Measurements from ENCODE around the gene CCNY.

Gene CCNY

DNA sequence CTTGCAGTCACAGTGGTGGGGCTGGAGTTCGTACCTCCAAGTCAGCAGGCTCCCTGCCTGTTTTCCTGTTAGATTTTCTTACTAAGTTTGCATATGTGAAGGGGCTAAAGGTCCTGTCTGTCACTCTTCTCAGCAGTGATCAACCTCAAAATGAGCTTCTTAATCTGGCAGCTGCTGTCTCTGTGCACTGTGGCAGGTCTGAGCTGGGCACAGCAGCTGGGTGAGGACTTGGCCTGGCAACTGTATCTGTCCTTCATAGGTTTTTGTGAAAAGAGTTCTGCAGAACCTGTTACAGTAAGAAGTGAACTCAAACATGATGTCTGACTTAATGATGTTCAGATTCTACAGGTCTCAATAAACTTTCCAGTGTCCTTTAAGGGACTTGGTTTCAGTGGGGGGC lies 237.5 kb downstream of the CCNY start:
- H3K4me3 ChIP-seq (ENCODE audit: low read depth, low read length), result no peak overlapping the region
- TF ChIP-seq, protein P1, sequence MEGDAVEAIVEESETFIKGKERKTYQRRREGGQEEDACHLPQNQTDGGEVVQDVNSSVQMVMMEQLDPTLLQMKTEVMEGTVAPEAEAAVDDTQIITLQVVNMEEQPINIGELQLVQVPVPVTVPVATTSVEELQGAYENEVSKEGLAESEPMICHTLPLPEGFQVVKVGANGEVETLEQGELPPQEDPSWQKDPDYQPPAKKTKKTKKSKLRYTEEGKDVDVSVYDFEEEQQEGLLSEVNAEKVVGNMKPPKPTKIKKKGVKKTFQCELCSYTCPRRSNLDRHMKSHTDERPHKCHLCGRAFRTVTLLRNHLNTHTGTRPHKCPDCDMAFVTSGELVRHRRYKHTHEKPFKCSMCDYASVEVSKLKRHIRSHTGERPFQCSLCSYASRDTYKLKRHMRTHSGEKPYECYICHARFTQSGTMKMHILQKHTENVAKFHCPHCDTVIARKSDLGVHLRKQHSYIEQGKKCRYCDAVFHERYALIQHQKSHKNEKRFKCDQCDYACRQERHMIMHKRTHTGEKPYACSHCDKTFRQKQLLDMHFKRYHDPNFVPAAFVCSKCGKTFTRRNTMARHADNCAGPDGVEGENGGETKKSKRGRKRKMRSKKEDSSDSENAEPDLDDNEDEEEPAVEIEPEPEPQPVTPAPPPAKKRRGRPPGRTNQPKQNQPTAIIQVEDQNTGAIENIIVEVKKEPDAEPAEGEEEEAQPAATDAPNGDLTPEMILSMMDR (IDR thresholded peaks at IDR 0.05; ENCODE audit: low read depth, low read length), result no peak
- no peaks in the 10 kb centered on the region for H3K9me3 ChIP-seq (ENCODE audit: severe bottlenecking)
- no peaks in the 10 kb centered on the region for H3K27me3 ChIP-seq (ENCODE audit: insufficient read depth, low read depth, severe bottlenecking)
- H3K36me3 ChIP-seq, result no peaks in the 10 kb centered on the region; the same call in 1 of the 2 replicates
- no peak for DNase-seq
- no peak overlapping the region for H3K27ac ChIP-seq

DNA sequence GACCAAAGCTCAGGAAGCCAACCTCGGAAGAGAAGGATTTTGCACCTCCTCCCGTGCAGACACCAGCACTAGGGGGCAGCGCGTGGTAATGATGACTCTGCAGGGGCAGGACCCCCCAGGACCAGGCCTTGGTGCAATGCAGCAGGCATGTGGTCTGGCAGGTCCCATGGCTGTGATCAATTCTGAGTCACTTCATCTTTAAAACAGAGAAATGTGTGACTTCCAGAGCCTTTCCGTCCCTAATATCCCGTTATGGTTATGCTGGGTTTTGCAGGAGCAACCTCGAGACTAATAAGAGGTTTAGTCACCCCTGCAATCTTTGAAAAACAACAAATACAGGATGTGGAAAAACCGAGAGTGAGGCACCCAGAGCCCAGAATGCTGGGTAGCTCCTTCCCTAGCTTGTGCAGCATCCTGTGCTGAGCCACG lies 238.6 kb downstream of the CCNY start:
- Histone ChIP-seq H3K36me3 (no peaks in the 10 kb centered on the region), H3K27ac (no peak overlapping the region), H3K9me3 (ENCODE audit: severe bottlenecking) (no peaks in the 10 kb centered on the region), H3K27me3 (ENCODE audit: insufficient read depth, low read depth, severe bottlenecking) (no peaks in the 10 kb centered on the region), H3K4me3 (ENCODE audit: low read depth, low read length) (no peak overlapping the region)
- no peak for DNase-seq
- TF ChIP-seq, protein P1 (IDR thresholded peaks at IDR 0.05; ENCODE audit: low read depth, low read length), result peak; percentile 40

DNA sequence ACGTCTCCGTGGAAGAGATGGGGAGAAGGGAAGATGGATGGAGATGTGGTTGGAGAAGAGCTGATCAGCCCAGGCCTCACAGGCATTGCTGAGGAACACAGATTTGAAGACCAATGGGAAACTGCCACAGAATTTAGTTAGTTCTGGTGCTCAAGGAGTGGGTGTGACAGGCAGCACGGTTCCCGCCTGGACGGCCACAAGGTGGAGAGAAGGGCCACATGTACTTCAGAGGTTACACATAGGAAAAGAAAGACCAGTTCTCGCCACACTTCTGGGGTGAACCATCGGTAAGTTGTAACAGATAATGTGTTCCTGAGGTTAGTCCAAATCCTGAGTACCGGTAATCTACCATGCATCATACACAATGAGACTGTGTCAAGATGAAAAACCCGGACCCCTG lies 239.3 kb downstream of the CCNY start:
- Histone ChIP-seq H3K4me3 (ENCODE audit: low read depth, low read length) (no peak overlapping the region), H3K9me3 (ENCODE audit: severe bottlenecking) (no peaks in the 10 kb centered on the region), H3K36me3 (no peaks in the 10 kb centered on the region), H3K27me3 (ENCODE audit: insufficient read depth, low read depth, severe bottlenecking) (no peaks in the 10 kb centered on the region), H3K27ac (no peak overlapping the region)
- TF ChIP-seq, protein P1 (IDR thresholded peaks at IDR 0.05; ENCODE audit: low read depth, low read length), result no peak
- DNase-seq, result no peak

DNA sequence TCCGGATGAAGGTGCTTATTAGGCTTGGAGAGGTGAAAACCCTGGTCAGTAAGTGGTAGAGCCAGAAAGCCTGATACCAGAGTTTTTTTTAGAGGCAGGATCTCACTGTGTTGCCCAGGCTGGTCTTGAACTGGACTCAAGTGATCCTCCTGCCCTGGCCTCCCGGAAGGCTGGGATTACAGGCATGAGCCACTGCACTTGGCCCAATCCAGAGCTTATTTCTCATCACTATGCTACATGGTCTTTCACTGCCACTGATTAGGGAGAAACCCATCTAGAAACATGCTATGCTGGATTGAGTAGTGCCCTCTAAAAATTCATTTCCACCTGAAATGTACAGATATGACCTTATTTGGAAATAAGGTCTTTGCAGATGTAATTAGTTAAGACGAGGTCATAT lies 240.4 kb downstream of the CCNY start:
- no peak overlapping the region for H3K27ac ChIP-seq
- no peak overlapping the region for H3K4me3 ChIP-seq (ENCODE audit: low read depth, low read length)
- TF ChIP-seq, protein P1 (IDR thresholded peaks at IDR 0.05; ENCODE audit: low read depth, low read length), result no peak
- H3K27me3 ChIP-seq (ENCODE audit: insufficient read depth, low read depth, severe bottlenecking), result no peaks in the 10 kb centered on the region
- no peaks in the 10 kb centered on the region for H3K9me3 ChIP-seq (ENCODE audit: severe bottlenecking)
- DNase-seq, result no peak
- no peaks in the 10 kb centered on the region for H3K36me3 ChIP-seq

DNA sequence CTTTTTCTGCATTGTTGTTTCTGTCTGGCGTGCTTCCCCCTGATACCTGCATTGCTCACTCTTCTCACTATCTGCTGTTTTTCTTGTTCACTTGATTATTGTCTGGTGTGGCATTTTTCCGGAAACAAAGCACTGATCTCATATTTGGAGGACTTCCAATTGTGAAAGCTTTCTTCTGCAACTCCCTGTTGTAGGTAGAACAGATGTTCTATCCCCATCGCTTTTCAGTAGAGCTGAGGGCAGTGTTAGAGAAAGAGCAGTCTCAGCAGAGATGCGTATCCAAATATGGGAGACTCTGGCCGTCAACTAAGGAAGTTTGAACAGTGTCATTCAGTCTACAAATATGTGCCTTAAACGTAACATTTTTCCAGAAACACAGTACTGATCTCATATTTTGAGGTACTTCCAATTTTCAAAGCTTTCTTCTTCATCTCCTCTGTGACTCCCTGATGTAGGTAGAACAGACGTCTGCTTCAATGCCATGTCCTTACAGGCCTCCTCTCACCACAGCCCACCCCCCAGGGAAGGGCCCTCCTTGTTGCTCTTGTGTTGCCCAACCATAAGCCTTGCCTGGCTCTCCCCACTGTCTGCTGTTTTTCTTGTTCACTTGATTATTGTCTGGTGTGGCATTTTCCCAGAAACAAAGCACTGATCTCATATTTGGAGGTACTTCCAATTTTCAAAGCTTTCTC lies 241.8 kb downstream of the CCNY start:
- no peaks in the 10 kb centered on the region for H3K9me3 ChIP-seq (ENCODE audit: severe bottlenecking)
- H3K27ac ChIP-seq, result no peak overlapping the region
- H3K27me3 ChIP-seq (ENCODE audit: insufficient read depth, low read depth, severe bottlenecking), result no peaks in the 10 kb centered on the region
- no peak for DNase-seq
- no peaks in the 10 kb centered on the region for H3K36me3 ChIP-seq
- TF ChIP-seq, protein P1 (IDR thresholded peaks at IDR 0.05; ENCODE audit: low read depth, low read length), result no peak
- H3K4me3 ChIP-seq (ENCODE audit: low read depth, low read length), result no peak overlapping the region

DNA sequence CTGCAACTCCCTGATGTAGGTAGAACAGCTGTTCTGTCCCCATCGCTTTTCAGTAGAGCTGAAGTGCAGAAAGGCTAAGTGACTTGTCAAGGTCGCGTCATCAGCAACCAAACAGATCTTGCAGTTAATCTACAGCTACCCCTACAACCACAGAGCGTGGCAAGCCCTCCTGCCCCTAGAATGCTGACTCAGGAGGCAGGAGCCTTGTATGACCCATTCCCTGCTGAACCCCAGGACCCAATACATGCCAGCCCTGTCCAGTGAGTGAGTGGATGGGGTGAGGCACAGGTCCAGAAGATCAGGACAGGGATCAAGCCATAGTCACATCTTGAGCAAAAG lies 242.3 kb downstream of the CCNY start:
- H3K27ac ChIP-seq, result no peak overlapping the region
- DNase-seq, result no peak
- no peak overlapping the region for H3K4me3 ChIP-seq (ENCODE audit: low read depth, low read length)
- H3K9me3 ChIP-seq (ENCODE audit: severe bottlenecking), result no peaks in the 10 kb centered on the region
- H3K36me3 ChIP-seq, result no peaks in the 10 kb centered on the region
- TF ChIP-seq, protein P1 (IDR thresholded peaks at IDR 0.05; ENCODE audit: low read depth, low read length), result no peak
- H3K27me3 ChIP-seq (ENCODE audit: insufficient read depth, low read depth, severe bottlenecking), result no peaks in the 10 kb centered on the region
